ENCODE results near the gene PPT2. TPM values are rescaled to one million over a fixed set of nuclear protein-coding genes. Genes with fewer than 3 reads are reported as not detected.
A peak's percentile ranks its signal among the peaks of the same experiment; 100 is the strongest.

PPT2 gene
- total and polyA plus RNA-seq, 4 donors: 20.7 to 75.1 (median 40.1) TPM

DNA sequence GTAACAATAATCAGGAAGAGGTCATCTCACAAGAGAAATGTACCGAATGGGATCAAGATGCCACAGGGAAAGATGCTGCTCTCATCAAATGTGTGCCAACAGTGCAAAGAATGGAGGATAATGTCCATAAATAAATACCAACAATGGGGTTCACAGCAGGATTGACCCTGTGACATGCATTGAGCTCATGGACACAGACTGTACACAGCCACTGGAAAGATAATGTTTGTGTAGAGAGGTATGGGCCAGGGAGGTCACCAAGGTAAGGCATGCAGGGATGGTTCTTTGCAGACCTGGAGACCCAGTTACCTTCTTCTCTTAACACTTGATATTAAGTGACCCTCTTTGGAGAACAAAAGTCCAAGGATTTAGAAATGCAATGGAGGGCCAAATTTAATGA, 20.5 kb downstream of the PPT2 start:
- Histone ChIP-seq H3K27ac (ENCODE audit: low read depth, low read length) (no peak overlapping the region), H3K4me3 (ENCODE audit: low read depth, low read length) (no peak overlapping the region), H3K9me3 (ENCODE audit: control insufficient read depth, insufficient read depth, low read length) (no peaks in the 10 kb centered on the region)

DNA sequence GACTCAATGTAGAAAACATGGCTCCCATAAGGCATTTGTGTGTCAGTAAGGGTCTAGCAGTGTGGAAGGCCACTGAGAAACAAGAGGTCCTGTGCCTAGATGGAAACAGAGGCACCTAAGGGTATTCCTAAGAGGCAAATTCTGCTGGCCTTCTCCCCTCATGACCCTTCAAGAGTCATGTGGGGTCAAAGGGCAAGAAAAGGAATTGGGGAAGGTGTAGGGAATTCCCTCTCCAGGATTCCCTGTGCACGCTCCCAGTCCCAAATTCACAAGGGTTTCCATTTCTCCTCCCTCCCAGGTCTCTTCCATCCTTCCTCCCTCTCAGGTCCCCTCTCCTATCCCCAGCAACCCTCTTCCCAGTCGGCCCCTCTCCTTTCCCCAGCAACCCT, 21.4 kb downstream of the PPT2 start:
- Histone ChIP-seq H3K27ac (ENCODE audit: low read depth, low read length) (peak overlapping the region; percentile 86), H3K4me1 (ENCODE audit: control insufficient read depth, insufficient read depth, low read length) (peaks cover 23% of the 10 kb centered on the region), H3K9me3 (ENCODE audit: control insufficient read depth, insufficient read depth, low read length) (no peaks in the 10 kb centered on the region), H3K4me3 (ENCODE audit: low read depth, low read length) (peak overlapping the region; percentile 98), H3K36me3 (ENCODE audit: control insufficient read depth, insufficient read depth, low read length) (peaks cover 18% of the 10 kb centered on the region), H3K27me3 (ENCODE audit: control insufficient read depth, insufficient read depth, low read length) (no peaks in the 10 kb centered on the region)
- DNase-seq (ENCODE audit: low read depth in 4 of 6, low spot score in 6 of 6): peak in 1 of 6 donors; percentile 7
- WGBS (ENCODE audit: insufficient coverage): 0% methylated on average over 2 of the region's 2 CpGs

More for the DNA sequence above, 20.5 kb downstream of the PPT2 start:
- no peak for DNase-seq (ENCODE audit: low read depth in 4 of 6, low spot score in 6 of 6)
- Histone ChIP-seq H3K4me1 (ENCODE audit: control insufficient read depth, insufficient read depth, low read length) (peaks cover 22% of the 10 kb centered on the region), H3K36me3 (ENCODE audit: control insufficient read depth, insufficient read depth, low read length) (peaks cover 21% of the 10 kb centered on the region), H3K27me3 (ENCODE audit: control insufficient read depth, insufficient read depth, low read length) (no peaks in the 10 kb centered on the region)
- 57% methylated on average over 1 of the region's 1 CpG for WGBS (ENCODE audit: insufficient coverage)

DNA sequence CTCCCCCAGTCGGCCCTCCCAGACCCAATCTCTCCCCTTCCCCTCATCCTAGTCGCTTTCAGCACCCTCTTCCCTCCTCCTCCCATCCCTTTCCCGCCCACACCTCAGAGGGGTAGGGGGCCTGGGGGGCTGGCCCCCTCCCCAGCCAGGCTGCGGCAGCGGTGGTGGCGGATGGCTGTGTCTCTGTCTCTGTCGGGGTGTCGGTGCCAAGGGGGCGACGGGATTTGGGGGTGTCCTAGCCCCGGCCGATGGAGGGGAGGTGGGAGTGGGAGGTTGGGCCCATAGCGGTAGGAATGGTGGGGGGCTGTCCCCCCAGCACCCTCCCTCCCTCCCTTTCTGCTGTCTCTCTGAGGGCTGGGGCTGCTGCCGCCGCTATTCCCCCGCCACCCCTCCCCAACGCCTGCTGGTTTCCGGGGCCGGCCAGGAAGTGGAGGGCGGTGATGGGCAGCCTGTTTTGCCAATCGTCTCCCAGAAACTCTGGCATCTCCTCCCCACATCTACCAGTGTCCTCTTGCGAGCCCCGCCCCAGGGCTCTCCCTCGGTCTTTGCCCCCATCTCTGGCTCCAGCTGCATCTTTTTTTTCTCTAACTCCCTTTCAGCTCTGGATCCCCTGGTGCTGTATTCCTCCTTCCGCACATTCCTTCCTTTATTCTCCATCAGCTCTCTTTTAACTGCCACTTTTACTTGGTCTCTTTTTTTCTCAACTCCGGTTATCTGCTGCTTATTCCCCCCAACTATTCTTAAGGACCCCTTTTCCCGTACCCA, 22.0 kb downstream of the PPT2 start, which contains the start of gene AGPAT1:
Gene AGPAT1, minus strand, starts transcription at position 374 of the 765 bp plus-strand sequence. CDS start 4,588 bp downstream, outside the sequence.
- peak; percentile 92 to 99 (median 97) for DNase-seq (ENCODE audit: low read depth in 4 of 6, low spot score in 6 of 6)

DNA sequence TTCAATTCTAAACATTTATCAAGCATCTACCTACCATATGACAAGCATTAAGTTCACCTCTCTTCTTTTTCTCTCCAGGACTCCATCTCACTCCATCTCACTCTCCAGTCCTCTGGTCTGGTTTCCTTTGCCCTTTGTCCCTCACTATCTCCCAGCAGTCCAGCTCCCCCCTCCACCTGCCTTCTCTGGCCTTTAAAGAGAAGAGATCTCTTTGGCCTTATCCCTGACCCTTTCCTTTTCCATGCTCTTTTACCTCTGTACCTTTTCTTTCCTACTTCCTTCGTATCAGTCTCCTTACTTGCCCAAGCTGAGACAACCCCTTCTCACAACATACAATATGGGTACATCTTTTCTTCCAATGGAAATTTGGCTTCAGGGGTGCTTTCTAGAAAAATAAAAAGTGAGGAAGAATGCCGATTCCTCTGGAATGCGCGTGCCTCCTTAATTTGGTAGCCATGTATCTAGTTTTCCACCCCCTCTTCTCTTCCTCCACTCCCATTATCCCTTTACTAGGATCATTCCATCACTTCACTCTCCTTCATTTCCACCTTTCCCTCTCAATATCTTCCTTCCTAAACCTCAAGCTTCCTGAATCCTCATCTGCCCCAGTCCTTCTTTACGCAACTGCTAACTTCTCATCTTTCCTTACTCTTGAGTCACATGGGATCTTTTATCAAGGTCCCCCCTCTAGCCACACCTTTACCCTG, 22.7 kb downstream of the PPT2 start:
- peaks cover 13% of the 10 kb centered on the region for H3K36me3 ChIP-seq (ENCODE audit: control insufficient read depth, insufficient read depth, low read length)
- H3K4me3 ChIP-seq (ENCODE audit: low read depth, low read length): peak overlapping the region; percentile 98
- no peaks in the 10 kb centered on the region for H3K9me3 ChIP-seq (ENCODE audit: control insufficient read depth, insufficient read depth, low read length)
- H3K4me1 ChIP-seq (ENCODE audit: control insufficient read depth, insufficient read depth, low read length): peaks cover 23% of the 10 kb centered on the region
- H3K27me3 ChIP-seq (ENCODE audit: control insufficient read depth, insufficient read depth, low read length): no peaks in the 10 kb centered on the region
- DNase-seq (ENCODE audit: low read depth in 4 of 6, low spot score in 6 of 6): no peak
- WGBS (ENCODE audit: insufficient coverage): 0% methylated on average over 1 of the region's 5 CpGs
- H3K27ac ChIP-seq (ENCODE audit: low read depth, low read length): peak overlapping the region; percentile 100

More for the DNA sequence above, 22.0 kb downstream of the PPT2 start, which contains the start of gene AGPAT1:
- peak within 1 kb of the TSS; percentile 100 for H3K27ac ChIP-seq (ENCODE audit: low read depth, low read length)
- H3K27me3 ChIP-seq (ENCODE audit: control insufficient read depth, insufficient read depth, low read length): no peaks in the 10 kb centered on the region
- peaks cover 14% of the 10 kb centered on the region for H3K36me3 ChIP-seq (ENCODE audit: control insufficient read depth, insufficient read depth, low read length)
- peak within 1 kb of the TSS; percentile 98 for H3K4me3 ChIP-seq (ENCODE audit: low read depth, low read length)
- H3K9me3 ChIP-seq (ENCODE audit: control insufficient read depth, insufficient read depth, low read length): no peaks in the 10 kb centered on the region
- peaks cover 23% of the 10 kb centered on the region for H3K4me1 ChIP-seq (ENCODE audit: control insufficient read depth, insufficient read depth, low read length)
- WGBS (ENCODE audit: insufficient coverage): 0% methylated on average over 15 of the region's 27 CpGs

DNA sequence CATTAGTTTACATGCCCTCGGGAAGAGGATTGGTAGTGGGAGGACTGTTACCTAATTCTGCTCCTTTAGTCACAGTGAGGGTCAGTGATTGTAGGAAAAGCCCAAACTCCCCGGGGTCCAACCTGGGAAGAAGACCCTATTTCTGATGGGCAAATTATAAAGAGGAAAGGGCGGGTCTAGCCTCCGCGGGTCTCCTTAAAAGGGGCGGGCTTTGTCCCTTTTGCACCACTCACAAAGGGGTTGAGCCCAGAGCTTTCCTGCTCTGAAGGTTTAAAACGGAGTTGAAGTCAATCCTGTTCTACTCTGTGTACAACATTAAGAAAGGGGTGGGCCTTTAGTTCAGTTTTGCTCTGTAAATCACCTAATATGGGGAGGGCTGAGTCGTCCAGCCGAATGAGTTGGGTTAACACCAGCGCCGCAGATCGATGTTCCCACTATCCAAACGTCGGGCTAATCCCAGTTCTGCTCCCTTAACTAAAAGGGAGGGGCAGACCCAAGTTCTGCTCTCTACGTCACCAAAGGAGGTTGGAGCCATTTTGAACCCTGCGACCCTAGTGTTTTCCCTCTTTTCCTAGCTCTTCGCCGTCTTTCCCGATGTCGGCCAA, 23.3 kb downstream of the PPT2 start:
- Histone ChIP-seq H3K36me3 (ENCODE audit: control insufficient read depth, insufficient read depth, low read length) (peaks cover 20% of the 10 kb centered on the region), H3K27ac (ENCODE audit: low read depth, low read length) (peak overlapping the region; percentile 100), H3K9me3 (ENCODE audit: control insufficient read depth, insufficient read depth, low read length) (no peaks in the 10 kb centered on the region), H3K4me1 (ENCODE audit: control insufficient read depth, insufficient read depth, low read length) (peaks cover 27% of the 10 kb centered on the region), H3K4me3 (ENCODE audit: low read depth, low read length) (peak overlapping the region; percentile 98), H3K27me3 (ENCODE audit: control insufficient read depth, insufficient read depth, low read length) (no peaks in the 10 kb centered on the region)
- WGBS (ENCODE audit: insufficient coverage): 1% methylated on average over 20 of the region's 20 CpGs
- DNase-seq (ENCODE audit: low read depth in 4 of 6, low spot score in 6 of 6): no peak

DNA sequence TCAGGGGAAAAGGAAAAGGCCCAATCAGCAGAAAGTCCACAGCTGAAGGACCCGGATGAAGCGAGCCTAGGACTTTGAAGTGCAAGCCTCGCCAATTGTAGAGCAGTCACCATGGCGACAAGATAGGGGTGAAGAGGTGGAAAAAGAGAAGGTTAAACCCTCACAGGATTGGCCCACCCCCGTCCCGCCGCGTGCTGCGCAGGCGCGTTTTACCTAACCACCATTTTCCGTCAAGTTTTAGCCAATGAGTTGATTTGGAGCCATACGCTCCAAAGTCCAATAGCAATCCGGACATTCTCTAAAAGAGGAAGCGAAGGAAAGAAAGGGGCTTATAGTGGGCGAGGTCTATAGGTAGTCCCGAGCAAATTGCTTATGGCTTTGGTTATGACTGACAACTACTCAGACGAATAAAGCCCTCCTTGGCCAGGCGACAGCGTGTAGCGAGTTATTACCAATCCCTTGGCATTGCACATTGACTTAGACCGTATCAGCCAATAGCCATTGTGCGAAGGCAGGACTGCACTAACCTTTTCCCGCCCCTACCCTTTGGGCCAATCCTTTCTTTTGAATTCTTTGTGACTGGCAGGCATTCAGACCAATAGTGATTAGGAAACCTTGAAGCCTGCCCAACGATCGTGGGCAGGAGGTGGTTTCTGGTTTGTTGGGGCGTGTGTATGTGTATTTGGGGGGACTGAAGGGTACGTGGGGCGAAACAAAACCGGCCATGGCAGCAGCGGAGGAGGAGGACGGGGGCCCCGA, 24.0 kb downstream of the PPT2 start, which contains the start of gene RNF5:
Gene RNF5, plus strand, starts transcription at position 618 of the 759 bp plus-strand sequence. Its CDS starts 107 bp downstream, at position 725.
- Histone ChIP-seq H3K36me3 (ENCODE audit: control insufficient read depth, insufficient read depth, low read length) (peaks cover 27% of the 10 kb centered on the region), H3K4me1 (ENCODE audit: control insufficient read depth, insufficient read depth, low read length) (peaks cover 27% of the 10 kb centered on the region), H3K27me3 (ENCODE audit: control insufficient read depth, insufficient read depth, low read length) (no peaks in the 10 kb centered on the region), H3K9me3 (ENCODE audit: control insufficient read depth, insufficient read depth, low read length) (no peaks in the 10 kb centered on the region), H3K27ac (ENCODE audit: low read depth, low read length) (peak within 1 kb of the TSS; percentile 100), H3K4me3 (ENCODE audit: low read depth, low read length) (peak within 1 kb of the TSS; percentile 98)
- 1% methylated on average over 20 of the region's 33 CpGs for WGBS (ENCODE audit: insufficient coverage)
- DNase-seq (ENCODE audit: low read depth in 4 of 6, low spot score in 6 of 6): peak; percentile 99 to 100 (median 100)

DNA sequence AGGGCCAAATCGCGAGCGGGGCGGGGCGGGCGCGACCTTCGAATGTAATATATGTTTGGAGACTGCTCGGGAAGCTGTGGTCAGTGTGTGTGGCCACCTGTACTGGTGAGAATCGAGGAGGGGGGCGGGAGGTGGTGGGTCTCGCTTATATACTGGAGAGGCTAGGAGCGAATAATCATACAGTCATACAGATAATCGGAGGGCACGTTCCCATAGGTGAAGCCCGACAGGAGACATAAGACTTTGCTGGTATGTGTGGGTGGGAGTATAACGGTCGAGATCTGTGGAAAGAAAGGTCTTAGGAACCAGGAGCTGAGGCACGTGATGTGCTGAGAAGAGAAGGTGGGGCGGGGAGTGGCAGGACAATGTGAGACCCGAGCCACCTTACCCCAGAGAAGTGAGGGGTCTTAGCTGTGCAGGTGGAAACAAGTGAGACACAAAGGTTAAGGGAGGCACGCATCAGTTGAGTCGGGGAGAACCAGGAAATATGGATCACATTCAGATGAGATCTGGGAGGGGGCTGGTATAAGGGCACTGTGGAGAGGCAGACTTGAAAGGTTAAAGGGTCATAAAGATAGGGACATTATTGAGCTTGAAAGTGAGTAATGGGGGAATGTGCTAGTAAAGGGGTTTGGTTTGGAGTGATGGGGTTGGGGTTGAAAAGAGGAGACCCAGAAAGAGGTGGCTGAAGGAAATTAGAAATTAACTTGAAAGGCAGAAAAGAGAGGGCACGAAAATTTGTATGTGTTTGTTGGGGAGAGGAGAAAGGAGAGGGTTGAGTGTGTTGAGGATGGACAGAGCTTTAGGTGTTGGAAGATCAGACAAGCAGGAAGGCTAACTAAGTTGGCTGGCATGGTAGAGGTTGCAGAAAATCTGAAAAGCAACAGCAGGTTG, 24.9 kb downstream of the PPT2 start:
- Histone ChIP-seq H3K36me3 (ENCODE audit: control insufficient read depth, insufficient read depth, low read length) (peaks cover 35% of the 10 kb centered on the region), H3K4me1 (ENCODE audit: control insufficient read depth, insufficient read depth, low read length) (peaks cover 27% of the 10 kb centered on the region), H3K27ac (ENCODE audit: low read depth, low read length) (peak overlapping the region; percentile 100), H3K27me3 (ENCODE audit: control insufficient read depth, insufficient read depth, low read length) (no peaks in the 10 kb centered on the region), H3K4me3 (ENCODE audit: low read depth, low read length) (peak overlapping the region; percentile 98), H3K9me3 (ENCODE audit: control insufficient read depth, insufficient read depth, low read length) (no peaks in the 10 kb centered on the region)
- 5% methylated on average over 15 of the region's 24 CpGs for WGBS (ENCODE audit: insufficient coverage)
- DNase-seq (ENCODE audit: low read depth in 4 of 6, low spot score in 6 of 6): no peak

DNA sequence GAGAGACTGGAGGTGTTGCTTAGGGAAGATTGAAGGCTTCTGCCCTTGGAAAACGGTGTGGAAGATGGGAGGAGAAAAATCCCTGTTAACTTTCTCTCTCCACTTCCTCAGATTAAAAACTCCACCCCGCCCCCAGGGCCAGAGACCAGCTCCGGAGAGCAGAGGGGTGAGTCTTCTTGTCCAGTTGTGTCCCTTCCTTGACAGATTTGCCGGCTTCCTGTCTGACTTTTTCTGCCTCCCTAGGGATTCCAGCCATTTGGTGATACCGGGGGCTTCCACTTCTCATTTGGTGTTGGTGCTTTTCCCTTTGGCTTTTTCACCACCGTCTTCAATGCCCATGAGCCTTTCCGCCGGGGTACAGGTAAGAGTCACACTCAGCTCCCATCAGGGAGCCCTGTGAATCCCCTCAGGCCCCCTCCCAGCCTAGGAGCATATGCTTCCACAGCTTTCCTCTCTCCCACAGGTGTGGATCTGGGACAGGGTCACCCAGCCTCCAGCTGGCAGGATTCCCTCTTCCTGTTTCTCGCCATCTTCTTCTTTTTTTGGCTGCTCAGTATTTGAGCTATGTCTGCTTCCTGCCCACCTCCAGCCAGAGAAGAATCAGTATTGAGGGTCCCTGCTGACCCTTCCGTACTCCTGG, 25.9 kb downstream of the PPT2 start:
- 94% methylated on average over 7 of the region's 10 CpGs for WGBS (ENCODE audit: insufficient coverage)
- Histone ChIP-seq H3K4me3 (ENCODE audit: low read depth, low read length) (no peak overlapping the region), H3K27ac (ENCODE audit: low read depth, low read length) (no peak overlapping the region), H3K36me3 (ENCODE audit: control insufficient read depth, insufficient read depth, low read length) (peaks cover 41% of the 10 kb centered on the region), H3K27me3 (ENCODE audit: control insufficient read depth, insufficient read depth, low read length) (no peaks in the 10 kb centered on the region), H3K9me3 (ENCODE audit: control insufficient read depth, insufficient read depth, low read length) (no peaks in the 10 kb centered on the region), H3K4me1 (ENCODE audit: control insufficient read depth, insufficient read depth, low read length) (peaks cover 27% of the 10 kb centered on the region)
- no peak for DNase-seq (ENCODE audit: low read depth in 4 of 6, low spot score in 6 of 6)

All from spinal cord (tissue), 10 donors.